Progenitor cell of endocrine pancreas (in vitro differentiated cells): ENCODE measurements around the gene DELE1. TPM values are rescaled to one million over a fixed set of nuclear protein-coding genes. Genes with fewer than 3 reads are reported as not detected.

Source experiments
- DNase-seq: peaks from one replicate; pipeline ENCODE4 v3.0.0; 2021; ENCODE audit warnings: low spot score; ENCODE audit not compliant: unreplicated experiment
- H3K27ac Mint-ChIP-seq: 2 replicates; pipeline ENCODE4 v1.8.0; 2021; ENCODE audit warnings: mild to moderate bottlenecking, moderate library complexity, mixed read lengths
- H3K27me3 Mint-ChIP-seq: 2 replicates; pipeline ENCODE4 v1.8.0; 2021; ENCODE audit warnings: mixed read lengths
- H3K36me3 Mint-ChIP-seq: 2 replicates; pipeline ENCODE4 v1.8.0; 2022; ENCODE audit warnings: mixed read lengths; ENCODE audit not compliant: insufficient read depth
- H3K4me1 Mint-ChIP-seq: 2 replicates; pipeline ENCODE4 v1.8.0; 2021; ENCODE audit warnings: low read depth, mixed read lengths
- H3K4me3 Mint-ChIP-seq: 2 replicates; pipeline ENCODE4 v1.8.0; 2021; ENCODE audit warnings: low read depth, mild to moderate bottlenecking, moderate library complexity, mixed read lengths
- H3K9me3 Mint-ChIP-seq: 2 replicates; pipeline ENCODE4 v1.8.0; 2021; ENCODE audit warnings: low read depth, mixed read lengths
- CTCF ChIP-seq: fragments of 200-600 bp; sonication (generic); IDR thresholded peaks from one replicate; pipeline ENCODE4 v1.5.0; 2021; ENCODE audit warnings: antibody characterized with exemption, mild to moderate bottlenecking; ENCODE audit not compliant: unreplicated experiment
- total RNA-seq: library from RNA; stranded (reverse); gene quantifications from 2 replicates; pipeline ENCODE4 v1.2.1, GENCODE V29; 2021

Gene DELE1
- total RNA-seq, 1 donor from 2014 or later: 86.1 TPM

DNA sequence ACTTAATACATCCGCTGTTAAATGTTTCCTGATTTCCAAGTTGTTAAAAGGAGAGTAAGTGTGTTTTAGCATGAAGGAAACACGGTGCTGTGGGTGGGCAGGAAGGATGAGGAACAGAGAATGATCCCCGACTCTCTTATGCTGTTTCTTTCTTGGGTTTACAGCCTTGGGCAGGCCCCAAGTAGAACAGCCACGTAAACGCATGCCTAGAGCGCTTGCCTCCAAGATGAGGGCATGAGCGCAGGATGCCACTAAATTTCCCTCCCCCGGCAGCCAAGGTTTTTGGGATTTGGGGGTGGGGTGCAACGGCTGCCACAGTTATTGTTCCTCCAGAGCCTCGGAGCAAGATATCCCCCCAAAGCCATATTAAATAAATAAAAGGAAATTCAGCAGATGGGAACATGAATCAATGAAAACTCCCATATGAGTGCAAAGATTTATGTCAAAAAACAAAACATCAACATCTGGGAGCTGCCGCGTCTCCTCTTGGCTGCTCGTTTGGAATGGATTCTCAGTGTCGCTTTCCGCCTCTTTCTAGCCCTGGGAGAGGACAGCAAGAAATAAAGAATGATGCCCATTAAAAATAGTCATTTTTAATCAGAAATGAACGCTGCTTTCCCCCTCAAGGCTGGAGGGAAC lies 10.0 kb upstream of the DELE1 start:
- DNase-seq: no peak
- no peak for TF ChIP-seq CTCF
- Mint-ChIP-seq H3K4me3 (peak overlapping the region; percentile 57), H3K4me1 (peaks cover 2% of the 10 kb centered on the region), H3K27ac (peak overlapping the region; percentile 9), H3K36me3 (no peaks in the 10 kb centered on the region), H3K27me3 (peaks cover 50% of the 10 kb centered on the region), H3K9me3 (no peaks in the 10 kb centered on the region)

GRCh38 chr5:141914199-141914743 lies 9.4 kb upstream of the DELE1 start:
- peak; percentile 46 for TF ChIP-seq CTCF
- Mint-ChIP-seq H3K4me3 (peak overlapping the region; percentile 57), H3K9me3 (no peaks in the 10 kb centered on the region), H3K4me1 (peaks cover 2% of the 10 kb centered on the region), H3K27ac (no peak overlapping the region), H3K36me3 (no peaks in the 10 kb centered on the region), H3K27me3 (peaks cover 50% of the 10 kb centered on the region)
- DNase-seq: peak; percentile 41

- Mint-ChIP-seq H3K27ac (no peak overlapping the region), H3K4me1 (peaks cover 2% of the 10 kb centered on the region), H3K36me3 (no peaks in the 10 kb centered on the region), H3K27me3 (peaks cover 50% of the 10 kb centered on the region), H3K9me3 (no peaks in the 10 kb centered on the region), H3K4me3 (peak overlapping the region; percentile 34)
- TF ChIP-seq CTCF: no peak
- DNase-seq: no peak
These were observed 8.9 kb upstream of the DELE1 start for GRCh38 chr5:141914797-141915196.

DNA sequence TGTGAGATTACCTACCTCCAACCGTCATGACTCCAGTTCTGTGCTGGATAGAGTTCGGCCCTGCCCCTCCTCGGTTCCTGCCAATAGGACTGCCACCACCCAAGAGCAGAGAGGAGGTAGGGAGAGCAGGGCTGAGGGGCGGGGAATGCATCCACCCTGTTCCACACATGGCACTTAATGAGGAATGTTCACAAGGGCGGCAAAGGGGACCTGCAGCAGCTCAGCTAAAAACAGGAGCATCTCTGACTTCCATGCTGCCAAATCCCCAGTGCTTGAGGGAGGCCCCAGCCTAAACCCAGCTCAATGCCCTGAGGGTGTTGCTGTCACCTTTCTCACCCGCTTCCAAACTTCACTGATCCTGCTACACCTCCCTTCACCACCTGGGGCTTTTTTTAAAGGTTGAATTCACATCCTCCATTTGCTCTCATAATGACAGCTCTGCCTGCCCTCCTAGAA lies 7.8 kb upstream of the DELE1 start:
- no peaks in the 10 kb centered on the region for H3K36me3 Mint-ChIP-seq

GRCh38 chr5:141916522-141916921 lies 7.1 kb upstream of the DELE1 start:
- Mint-ChIP-seq H3K36me3 (no peaks in the 10 kb centered on the region), H3K27me3 (peaks cover 50% of the 10 kb centered on the region), H3K4me3 (no peak overlapping the region), H3K4me1 (peaks cover 2% of the 10 kb centered on the region), H3K9me3 (no peaks in the 10 kb centered on the region), H3K27ac (no peak overlapping the region)
- TF ChIP-seq CTCF: no peak
- no peak for DNase-seq

More for the DNA sequence above, 7.8 kb upstream of the DELE1 start:
- Mint-ChIP-seq H3K4me3 (no peak overlapping the region), H3K9me3 (no peaks in the 10 kb centered on the region), H3K4me1 (peaks cover 2% of the 10 kb centered on the region), H3K27ac (no peak overlapping the region), H3K27me3 (peaks cover 50% of the 10 kb centered on the region)
- no peak for DNase-seq
- peak; percentile 21 for TF ChIP-seq CTCF
